Hematopoietic multipotent progenitor cell treated with erythropoietin and hydrocortisone succinate and interleukin-3 and kit ligand, for 15 days (in vitro differentiated cells): ENCODE results near the gene BTNL9.
"Not testable (repeated sequence)": the region's sequence is repeated elsewhere in the genome, so short reads cannot be mapped to it uniquely, and the experiment has no call there.

Experiments
- DNase-seq: peaks from one replicate; pipeline ENCODE4 v3.0.0-alpha.2; 2015; ENCODE audit warnings: low spot score

BTNL9 gene

DNA sequence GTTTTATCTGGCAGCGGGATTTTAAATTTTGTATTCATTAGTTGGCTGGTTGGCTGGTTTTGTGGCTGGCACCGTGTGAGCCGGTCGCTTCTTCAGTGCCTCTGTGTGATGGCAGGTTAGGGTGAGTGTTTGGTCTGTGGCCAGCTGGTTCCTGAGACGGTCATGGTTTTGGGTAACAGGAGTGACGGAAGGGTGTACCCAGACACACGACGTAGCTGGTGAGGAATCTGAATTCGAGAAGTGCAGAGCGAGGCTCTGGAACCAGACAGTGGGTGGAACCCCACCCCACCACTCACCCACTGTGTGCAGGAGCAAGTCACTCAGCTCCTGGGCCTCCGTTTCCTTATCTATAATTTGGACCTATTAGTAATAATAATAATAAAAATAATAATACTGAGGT lies 2.7 kb downstream of the BTNL9 start:
- no peak for DNase-seq

- DNase-seq, result peak; percentile 14
These were observed 3.4 kb downstream of the BTNL9 start for GRCh38 chr5:181043285-181044092.

DNA sequence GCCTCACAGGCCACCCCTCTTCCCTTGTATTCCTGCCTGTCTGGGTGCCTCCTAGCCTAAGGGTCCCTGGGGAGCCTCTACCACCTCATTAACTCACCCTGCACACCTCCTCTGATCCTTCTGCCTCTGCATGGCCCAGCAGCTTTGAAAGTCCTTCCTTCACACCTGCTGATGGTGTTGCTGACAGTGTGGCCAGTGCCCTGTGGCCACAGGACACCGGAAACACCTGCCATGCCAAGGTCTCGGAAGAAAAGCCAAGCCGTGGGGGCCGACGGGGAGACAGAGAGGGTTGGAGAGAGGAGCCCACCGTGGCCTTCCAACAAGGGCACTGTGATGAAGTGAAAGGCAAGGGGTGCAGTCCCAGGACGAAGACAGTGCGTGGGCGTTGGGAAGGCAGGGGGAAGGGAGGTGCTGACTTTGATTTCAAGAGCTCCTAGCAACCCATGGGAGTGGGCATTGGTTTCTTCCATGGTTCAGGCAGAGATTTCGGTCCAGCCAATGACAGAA lies 4.1 kb downstream of the BTNL9 start:
- DNase-seq, result no peak

DNA sequence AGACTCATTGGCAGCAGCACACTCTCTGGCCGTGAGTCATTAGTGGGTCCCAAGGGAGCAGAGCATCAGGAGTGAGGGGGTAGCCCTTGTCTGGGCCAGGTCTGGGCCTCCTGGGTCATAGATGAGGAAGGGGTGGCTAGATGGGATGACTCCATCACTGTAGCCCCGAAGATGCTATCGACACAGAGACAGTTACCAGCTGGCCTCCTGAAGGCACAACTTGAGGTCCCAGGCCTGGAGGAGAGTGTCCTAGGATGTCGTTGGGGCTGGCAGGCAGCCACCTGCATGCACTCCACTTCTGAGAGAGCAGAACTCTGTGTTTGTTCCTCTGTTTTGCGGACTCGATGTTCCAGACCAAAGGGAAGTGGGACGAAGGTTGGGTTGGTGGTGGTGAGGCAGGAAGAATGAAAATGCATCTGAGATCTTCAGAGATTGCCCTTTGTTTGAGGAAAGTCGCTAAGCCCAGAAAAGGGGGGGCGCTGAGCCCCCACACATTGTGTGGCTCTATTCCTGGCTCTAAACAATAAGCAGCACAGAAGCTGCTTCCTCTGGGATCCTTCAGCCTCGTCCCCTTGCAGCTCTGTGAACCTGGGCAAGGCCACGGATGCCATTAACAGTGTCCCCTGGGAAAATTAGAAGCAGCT lies 4.7 kb downstream of the BTNL9 start:
- DNase-seq, result no peak

DNA sequence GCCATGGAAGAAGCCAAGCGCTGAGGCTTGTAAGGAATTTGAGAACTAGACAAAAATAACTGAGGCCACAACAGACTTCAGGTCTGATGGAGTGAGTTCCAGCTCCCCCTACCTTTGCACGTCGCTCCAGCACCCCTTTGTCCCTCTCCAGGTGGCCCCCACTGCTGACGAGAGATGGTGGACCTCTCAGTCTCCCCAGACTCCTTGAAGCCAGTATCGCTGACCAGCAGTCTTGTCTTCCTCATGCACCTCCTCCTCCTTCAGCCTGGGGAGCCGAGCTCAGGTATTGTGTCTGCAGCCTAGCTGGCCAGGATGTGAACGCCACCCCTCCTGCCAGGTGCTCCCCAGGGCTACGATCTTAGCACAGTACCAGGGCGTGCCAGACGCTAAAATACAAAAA lies 5.2 kb downstream of the BTNL9 start:
- no peak for DNase-seq

- DNase-seq, result not testable (repeated sequence)
These were observed 5.8 kb downstream of the BTNL9 start for GRCh38 chr5:181045857-181046256.

DNA sequence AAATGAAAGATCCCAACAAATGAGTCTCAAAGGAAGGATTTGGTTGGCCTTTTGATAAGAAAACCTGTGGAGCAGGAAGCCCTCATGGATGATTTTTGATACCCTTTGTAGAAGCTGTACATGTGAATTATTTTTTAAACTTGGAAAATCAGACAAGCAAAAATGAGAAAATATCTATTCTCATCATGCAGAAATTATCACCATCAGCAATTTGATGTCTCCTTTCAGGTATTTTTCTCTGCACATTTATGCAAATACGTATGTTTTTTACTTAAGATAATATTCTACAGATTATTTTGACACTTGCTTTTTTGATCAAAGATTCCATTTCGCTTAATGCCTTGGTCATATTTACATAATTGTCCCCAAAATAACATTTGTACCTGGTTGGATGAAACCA lies 7.2 kb downstream of the BTNL9 start:
- DNase-seq, result no peak

GRCh38 chr5:181047921-181048320 lies 7.9 kb downstream of the BTNL9 start:
- no peak for DNase-seq

- no peak for DNase-seq
These were observed 9.9 kb downstream of the BTNL9 start for GRCh38 chr5:181050016-181050415.

GRCh38 chr5:181051841-181052671 lies 12.0 kb downstream of the BTNL9 start:
- no peak for DNase-seq

GRCh38 chr5:181052672-181053487 lies 12.8 kb downstream of the BTNL9 start:
- DNase-seq, result no peak

- DNase-seq, result no peak
These were observed 13.5 kb downstream of the BTNL9 start for GRCh38 chr5:181053488-181054121.

DNA sequence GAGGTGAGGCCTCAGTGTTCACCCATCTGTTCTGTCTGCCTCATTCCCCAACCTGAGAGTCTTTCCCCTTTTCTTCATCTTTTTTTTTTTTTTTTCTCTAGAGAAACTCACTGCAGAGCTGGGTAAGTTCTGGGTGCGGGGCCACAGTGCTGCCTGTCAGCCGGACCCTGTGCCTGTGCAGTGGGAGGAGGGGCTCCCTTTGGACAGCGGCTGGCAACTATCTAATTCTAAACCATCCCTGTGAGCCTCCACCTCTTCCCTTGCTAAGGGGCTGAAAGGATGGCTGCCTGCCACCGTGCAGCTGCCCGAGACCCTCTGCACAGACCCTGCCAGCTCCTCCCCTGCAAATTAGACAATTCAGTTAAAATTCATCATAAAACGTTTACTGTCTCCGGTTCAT lies 14.1 kb downstream of the BTNL9 start:
- no peak for DNase-seq

DNA sequence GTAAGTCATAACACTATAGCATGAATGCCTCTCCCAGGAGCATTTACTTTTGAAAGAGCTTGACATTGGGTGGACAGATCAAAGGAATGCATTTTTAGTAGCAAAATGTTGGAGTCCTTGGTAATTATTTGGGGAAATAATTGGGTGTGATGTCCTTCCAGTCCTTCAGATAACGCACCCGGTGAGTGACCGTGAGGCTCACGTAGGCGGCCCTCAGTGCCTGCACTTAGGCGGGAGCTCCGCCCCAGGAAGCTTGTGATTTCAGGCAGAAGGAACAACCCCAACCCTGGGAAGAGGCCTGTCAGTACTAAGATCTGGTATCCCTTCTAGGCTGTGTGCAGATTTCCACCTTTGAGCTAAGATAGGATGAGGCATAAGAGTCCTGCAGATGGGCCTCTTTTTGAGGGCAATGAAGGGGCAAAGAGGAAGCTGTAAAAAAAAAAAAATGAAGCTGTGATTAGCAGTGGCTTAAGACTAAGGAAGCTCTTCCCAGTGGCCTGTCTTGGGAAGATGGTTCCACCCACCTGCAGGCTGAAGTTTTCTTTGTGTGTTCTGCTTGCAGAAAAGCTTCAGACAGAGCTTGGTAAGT lies 14.9 kb downstream of the BTNL9 start:
- DNase-seq, result no peak

- DNase-seq, result no peak
These were observed 16.4 kb downstream of the BTNL9 start for GRCh38 chr5:181056431-181056830.

GRCh38 chr5:181058321-181058720 lies 18.3 kb downstream of the BTNL9 start:
- DNase-seq, result no peak

DNA sequence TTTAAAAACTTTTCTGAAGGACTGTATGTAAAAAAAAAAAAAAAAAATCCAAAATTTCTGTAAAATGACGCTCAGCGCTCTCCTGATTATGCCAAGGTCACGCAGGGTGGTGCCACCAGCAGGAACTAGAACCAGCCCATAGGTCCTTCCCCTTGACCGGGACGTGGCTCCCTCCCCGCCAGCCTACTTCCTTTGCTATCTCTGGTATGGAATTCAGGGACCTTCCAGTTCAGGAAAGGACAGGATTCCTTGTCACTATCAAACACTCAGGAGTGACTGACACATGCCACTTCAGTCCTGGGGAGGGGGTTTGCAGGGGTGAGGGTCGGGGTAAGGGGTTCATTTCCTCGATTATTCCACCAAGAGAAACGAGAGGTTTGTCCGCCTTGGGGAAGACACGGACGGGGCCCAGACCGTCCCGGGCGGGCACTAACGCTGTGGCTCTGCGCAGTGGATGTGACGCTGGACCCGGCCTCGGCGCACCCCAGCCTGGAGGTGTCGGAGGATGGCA lies 18.8 kb downstream of the BTNL9 start:
- DNase-seq, result no peak

GRCh38 chr5:181059297-181060230 lies 19.5 kb downstream of the BTNL9 start:
- no peak for DNase-seq

DNA sequence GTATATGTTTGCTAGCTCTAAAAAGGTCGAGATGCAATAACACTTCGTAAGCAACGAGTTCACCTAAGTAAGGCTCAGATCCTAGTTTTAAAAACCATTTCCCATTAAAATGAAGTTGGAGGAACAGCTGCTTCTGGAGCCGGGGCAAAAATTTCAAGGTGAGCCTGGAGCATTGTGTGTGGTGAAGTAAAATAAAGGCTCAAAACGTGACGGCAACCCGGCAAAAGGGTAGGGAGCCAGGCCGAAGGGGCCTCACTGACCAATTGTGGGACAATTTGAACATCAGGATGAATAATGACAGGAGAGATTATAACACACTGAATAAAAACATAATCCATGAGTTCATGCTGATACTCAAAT lies 20.1 kb downstream of the BTNL9 start:
- DNase-seq, result no peak

DNA sequence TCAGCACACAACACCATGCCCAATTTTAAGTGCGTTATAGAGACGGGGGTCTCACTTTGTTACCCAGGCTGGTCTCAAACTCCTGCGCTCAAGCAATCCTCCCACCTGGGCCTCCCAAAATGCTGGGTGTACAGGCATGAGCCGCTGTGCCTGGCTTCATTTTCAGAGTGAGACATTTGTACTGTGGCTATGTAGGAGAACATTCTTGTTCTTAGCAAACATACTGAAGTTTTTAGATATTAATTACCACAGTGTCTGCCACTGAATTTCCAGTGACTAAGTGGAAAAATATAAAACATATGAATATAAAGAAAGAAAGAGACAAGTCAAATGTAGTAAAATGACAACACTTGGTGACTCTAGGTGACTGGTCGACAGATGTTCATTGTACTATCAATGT lies 20.9 kb downstream of the BTNL9 start:
- no peak for DNase-seq
